ENCODE data around the gene CSH2. TPM values are rescaled to one million over a fixed set of nuclear protein-coding genes. Genes with fewer than 3 reads are reported as not detected.

CSH2 gene
- total and polyA plus RNA-seq, 2 of the 13 experiments (the other 11 are each of a cell fraction or from before 2014, with no cell fraction given): not detected

DNA sequence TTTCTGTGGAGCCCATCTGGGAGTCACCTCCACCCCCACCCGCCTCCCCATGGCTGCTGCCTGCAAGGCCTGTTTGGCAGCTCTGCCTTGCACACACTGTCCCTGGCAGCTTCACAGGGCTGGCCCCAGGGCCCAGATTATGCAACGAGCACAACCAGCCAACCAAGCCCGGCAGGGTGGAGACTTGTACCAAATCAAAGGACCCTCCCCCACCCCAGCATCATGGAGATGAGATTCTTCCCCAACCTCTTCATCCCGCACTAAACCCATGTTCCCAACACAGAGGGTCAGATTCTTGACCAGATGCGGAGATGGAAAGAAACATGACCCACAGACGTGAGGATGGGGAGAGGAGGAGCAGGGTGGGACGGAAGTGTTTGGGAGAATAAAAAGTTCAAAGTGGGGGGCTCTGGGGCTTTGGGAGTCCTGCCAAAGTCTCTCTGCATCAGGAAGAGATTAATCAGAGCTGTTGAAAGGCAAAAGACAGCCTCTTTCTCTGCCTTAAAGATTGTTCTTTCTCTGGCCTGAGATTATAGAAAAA, 34.8 kb downstream of the CSH2 start:
- 87% methylated on average over 7 of the region's 7 CpGs for WGBS (ENCODE audit: low lambda C conversion rate)
- ChIA-PET POLR2A (interaction anchor here (1.4 to 4.4 kb wide), 3 partner anchors 9 to 65 kb away, joined by 4 to 37 read pairs (median 33); partner anchors contain the start of genes CCDC47, DDX42, FTSJ3 and PSMC5), CTCF (ENCODE audit: low intra/inter-chr PET ratio, low total read pairs) (no interaction called here)
- Histone ChIP-seq H3K9ac (ENCODE audit: insufficient read depth, low read depth, low read length) (peak overlapping the region; percentile 40; the same call in 1 of the 2 replicates), H3K79me2 (ENCODE audit: insufficient read depth, low read length) (peaks cover 46% of the 10 kb centered on the region), H3K27ac (ENCODE audit: extremely low read length, insufficient read depth, low read length) (no peak overlapping the region), H3K4me2 (ENCODE audit: low read depth, low read length) (peak overlapping the region; percentile 42), H3K4me3 (replicated peaks in 1 of 3; ENCODE audit: insufficient read depth in 1 of 3, low read depth in 2 of 3, low read length in 3 of 3) (no peak overlapping the region), H3K9me3 (ENCODE audit: low read length) (no peaks in the 10 kb centered on the region), H4K20me1 (ENCODE audit: insufficient read depth, low read length) (peaks cover 10% of the 10 kb centered on the region; the same call in 1 of the 2 replicates), H3K4me1 (ENCODE audit: insufficient read depth, low read length) (peaks cover 34% of the 10 kb centered on the region), H3K27me3 (ENCODE audit: control insufficient read depth in 1 of 2, insufficient read depth in 2 of 2, low read length in 2 of 2) (no peaks in the 10 kb centered on the region; a peak in 1 of 5 replicates), H2AFZ (ENCODE audit: low read length) (no peak overlapping the region), H3K36me3 (replicated peaks in 1 of 2; ENCODE audit: control insufficient read depth in 1 of 2, insufficient read depth in 2 of 2, low read length in 2 of 2) (peaks cover 23 to 40% of the 10 kb centered on the region in 2 experiments)
- in situ Hi-C loops (cut with HindIII; ENCODE audit: extremely low pct_ligation_motif_present, low pct_unique_long_range_greater_than_20kb): no loop called here
- TF ChIP-seq AGO2 (optimal IDR thresholded peaks at IDR 0.05; ENCODE audit: low read depth, low read length) (peak; percentile 12), ZNF746 (CRISPR knock-in tag; IDR thresholded peaks at IDR 0.05) (0 out of 2 replicates have a peak, but pooled peaks have one; percentile 36), ZNF180 (CRISPR knock-in tag; IDR thresholded peaks at IDR 0.05; ENCODE audit: borderline replicate concordance, low read depth) (no peak)
- TF ChIP-seq, protein P1, sequence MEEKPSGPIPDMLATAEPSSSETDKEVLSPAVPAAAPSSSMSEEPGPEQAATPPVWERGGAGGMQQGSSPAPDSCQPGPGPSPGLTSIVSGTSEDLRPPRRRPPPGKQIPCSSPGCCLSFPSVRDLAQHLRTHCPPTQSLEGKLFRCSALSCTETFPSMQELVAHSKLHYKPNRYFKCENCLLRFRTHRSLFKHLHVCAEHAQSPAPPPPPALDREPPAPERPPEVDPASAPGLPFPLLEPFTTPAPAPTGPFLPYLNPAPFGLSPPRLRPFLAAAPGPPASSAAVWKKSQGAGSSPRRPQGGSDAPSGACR (CRISPR knock-in tag; IDR thresholded peaks at IDR 0.05): no peak
- DNase-seq (ENCODE audit: low spot score) (no peak), ATAC-seq (no peak), FAIRE-seq (no peak)
- BruUV-seq (replicated peaks): no TSS peak
- intact Hi-C loops (cut with micrococcal nuclease; ENCODE audit: unreplicated experiment): no loop called here

DNA sequence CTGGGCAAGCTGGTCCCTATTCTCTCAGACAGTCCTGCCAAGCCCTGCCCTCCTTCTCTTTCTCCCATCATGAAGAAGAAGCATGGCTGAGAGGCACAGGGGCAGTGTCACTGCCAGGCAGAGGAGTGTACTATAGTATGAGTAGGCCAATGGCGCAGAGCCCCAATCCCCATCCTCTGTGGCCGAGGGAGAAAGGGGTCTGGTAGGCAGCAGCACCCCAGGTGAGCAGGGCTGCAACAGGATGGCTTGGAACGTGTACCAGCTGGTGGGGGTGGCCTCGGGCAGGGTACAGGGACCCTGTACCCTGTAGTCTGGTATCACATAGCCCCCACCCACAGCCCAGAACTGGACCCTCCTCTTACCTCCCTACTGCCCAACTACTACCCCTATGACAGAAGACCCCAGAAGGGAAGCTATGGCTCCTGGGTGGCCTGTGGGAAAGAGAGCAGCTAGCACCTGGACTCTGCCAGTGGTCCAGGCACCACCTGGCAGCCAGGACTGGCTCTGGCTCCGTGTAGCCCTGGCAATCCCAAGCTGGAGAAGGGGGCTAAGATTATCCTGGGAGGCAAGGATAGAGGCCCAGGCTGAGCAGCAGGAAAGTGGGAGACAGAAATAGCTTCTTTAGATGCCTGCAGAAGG, 35.4 kb downstream of the CSH2 start:
- ChIA-PET POLR2A (interaction anchor here (1.4 to 4.4 kb wide), 3 partner anchors 8 to 64 kb away, joined by 4 to 37 read pairs (median 33); partner anchors contain the start of genes CCDC47, DDX42, FTSJ3 and PSMC5), CTCF (ENCODE audit: low intra/inter-chr PET ratio, low total read pairs) (no interaction called here)
- WGBS (ENCODE audit: low lambda C conversion rate): 95% methylated on average over 5 of the region's 5 CpGs
- FAIRE-seq: no peak
- H3K4me2 ChIP-seq (ENCODE audit: low read depth, low read length): no peak overlapping the region
- no peak for DNase-seq (ENCODE audit: low spot score)
- H3K4me1 ChIP-seq (ENCODE audit: insufficient read depth, low read length): peaks cover 31% of the 10 kb centered on the region
- in situ Hi-C loops (cut with HindIII; ENCODE audit: extremely low pct_ligation_motif_present, low pct_unique_long_range_greater_than_20kb) (no loop called here), intact Hi-C loops (cut with micrococcal nuclease; ENCODE audit: unreplicated experiment) (no loop called here)
- no TSS peak for BruUV-seq (replicated peaks)
- no peak overlapping the region for H3K27ac ChIP-seq (ENCODE audit: extremely low read length, insufficient read depth, low read length)
- TF ChIP-seq HOXA7 (CRISPR knock-in tag; IDR thresholded peaks at IDR 0.05) (0 out of 2 replicates have a peak, but pooled peaks have one; percentile 32), ZZZ3 (CRISPR knock-in tag; IDR thresholded peaks at IDR 0.05; ENCODE audit: borderline replicate concordance) (no peak)
- TF ChIP-seq, protein P2, sequence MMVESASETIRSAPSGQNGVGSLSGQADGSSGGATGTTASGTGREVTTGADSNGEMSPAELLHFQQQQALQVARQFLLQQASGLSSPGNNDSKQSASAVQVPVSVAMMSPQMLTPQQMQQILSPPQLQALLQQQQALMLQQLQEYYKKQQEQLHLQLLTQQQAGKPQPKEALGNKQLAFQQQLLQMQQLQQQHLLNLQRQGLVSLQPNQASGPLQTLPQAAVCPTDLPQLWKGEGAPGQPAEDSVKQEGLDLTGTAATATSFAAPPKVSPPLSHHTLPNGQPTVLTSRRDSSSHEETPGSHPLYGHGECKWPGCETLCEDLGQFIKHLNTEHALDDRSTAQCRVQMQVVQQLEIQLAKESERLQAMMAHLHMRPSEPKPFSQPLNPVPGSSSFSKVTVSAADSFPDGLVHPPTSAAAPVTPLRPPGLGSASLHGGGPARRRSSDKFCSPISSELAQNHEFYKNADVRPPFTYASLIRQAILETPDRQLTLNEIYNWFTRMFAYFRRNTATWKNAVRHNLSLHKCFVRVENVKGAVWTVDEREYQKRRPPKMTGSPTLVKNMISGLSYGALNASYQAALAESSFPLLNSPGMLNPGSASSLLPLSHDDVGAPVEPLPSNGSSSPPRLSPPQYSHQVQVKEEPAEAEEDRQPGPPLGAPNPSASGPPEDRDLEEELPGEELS (CRISPR knock-in tag; IDR thresholded peaks at IDR 0.05): no peak
- H4K20me1 ChIP-seq (ENCODE audit: insufficient read depth, low read length): peaks cover 12% of the 10 kb centered on the region; the same call in 1 of the 2 replicates
- peaks cover 29 to 47% of the 10 kb centered on the region in 2 experiments for H3K36me3 ChIP-seq (replicated peaks in 1 of 2; ENCODE audit: control insufficient read depth in 1 of 2, insufficient read depth in 2 of 2, low read length in 2 of 2)
- no peak overlapping the region for H3K4me3 ChIP-seq (replicated peaks in 1 of 3; ENCODE audit: insufficient read depth in 1 of 3, low read depth in 2 of 3, low read length in 3 of 3)
- no peak for ATAC-seq
- H2AFZ ChIP-seq (ENCODE audit: low read length): no peak overlapping the region
- H3K9me3 ChIP-seq (ENCODE audit: low read length): no peaks in the 10 kb centered on the region
- H3K79me2 ChIP-seq (ENCODE audit: insufficient read depth, low read length): peaks cover 46% of the 10 kb centered on the region
- no peak overlapping the region for H3K9ac ChIP-seq (ENCODE audit: insufficient read depth, low read depth, low read length)
- H3K27me3 ChIP-seq (ENCODE audit: control insufficient read depth in 1 of 2, insufficient read depth in 2 of 2, low read length in 2 of 2): no peaks in the 10 kb centered on the region; a peak in 1 of 5 replicates
